GM13976 (cell line): ENCODE data around the gene EXD2.

Source experiments
- DNase-seq: peaks from one replicate; pipeline ENCODE4 v3.0.0; 2012; ENCODE audit warnings: low spot score
- CTCF ChIP-seq: IDR thresholded peaks from 2 replicates; pipeline ENCODE4 v1.5.1; 2012; ENCODE audit warnings: borderline replicate concordance, mild to moderate bottlenecking; ENCODE audit not compliant: insufficient read depth; ENCODE audit errors: extremely low read depth, missing control alignments, control extremely low read depth
- in situ Hi-C: fragments of 300-500 bp; cut with MboI; formaldehyde crosslinking; loops from one replicate; pipeline ENCODE4 v1.12.0; 2022; ENCODE audit warnings: low sequenced_read_pairs, mixed read lengths, inconsistent platforms; ENCODE audit not compliant: unreplicated experiment

EXD2 gene

GRCh38 chr14:69263364-69263763 lies 72.1 kb downstream of the EXD2 start:
- DNase-seq: no peak
- in situ Hi-C loops: no loop called here
- TF ChIP-seq CTCF: no peak

GRCh38 chr14:69263771-69264170 lies 72.5 kb downstream of the EXD2 start:
- in situ Hi-C loops: no loop called here
- DNase-seq: no peak

GRCh38 chr14:69266572-69267345 lies 75.5 kb downstream of the EXD2 start:
- in situ Hi-C loops: no loop called here
- no peak for TF ChIP-seq CTCF

More at GRCh38 chr14:69263771-69264170, 72.5 kb downstream of the EXD2 start:
- no peak for TF ChIP-seq CTCF

GRCh38 chr14:69267492-69267891 lies 76.2 kb downstream of the EXD2 start:
- in situ Hi-C loops: no loop called here
- no peak for DNase-seq
- no peak for TF ChIP-seq CTCF

More at GRCh38 chr14:69266572-69267345, 75.5 kb downstream of the EXD2 start:
- no peak for DNase-seq

GRCh38 chr14:69268223-69268622 lies 76.9 kb downstream of the EXD2 start:
- in situ Hi-C loops: no loop called here
- TF ChIP-seq CTCF: no peak
- DNase-seq: no peak

GRCh38 chr14:69268763-69269162 lies 77.5 kb downstream of the EXD2 start:
- no peak for DNase-seq
- no peak for TF ChIP-seq CTCF
- in situ Hi-C loops: no loop called here
